Measurements from ENCODE around the gene RIN3. TPM values are rescaled to one million over a fixed set of nuclear protein-coding genes. Genes with fewer than 3 reads are reported as not detected.
"Not testable (repeated sequence)": the region's sequence is repeated elsewhere in the genome, so short reads cannot be mapped to it uniquely, and the experiment has no call there.

The RIN3 gene
- total RNA-seq, 2 donors from 2014 or later: 47.4 to 54.2 TPM

- Histone ChIP-seq H3K4me1 (ENCODE audit: control insufficient read depth in 1 of 2, low read depth in 2 of 2) (peaks cover 15 to 29% of the 10 kb centered on the region in 2 donors), H3K36me3 (no peaks in the 10 kb centered on the region), H3K27ac (no peak overlapping the region), H3K27me3 (replicated peaks; ENCODE audit: insufficient read depth) (no peaks in the 10 kb centered on the region), H3K9me3 (no peaks in the 10 kb centered on the region), H3K4me3 (no peak overlapping the region)
- DNase-seq (ENCODE audit: low spot score) (no peak), ATAC-seq (ENCODE audit: insufficient number of reproducible peaks, low FRiP score, low read depth) (no peak)
- no peak for TF ChIP-seq CTCF (IDR thresholded peaks at IDR 0.05)
Observed at GRCh38 chr14:92529903-92530302, 16.3 kb downstream of the RIN3 start.

DNA sequence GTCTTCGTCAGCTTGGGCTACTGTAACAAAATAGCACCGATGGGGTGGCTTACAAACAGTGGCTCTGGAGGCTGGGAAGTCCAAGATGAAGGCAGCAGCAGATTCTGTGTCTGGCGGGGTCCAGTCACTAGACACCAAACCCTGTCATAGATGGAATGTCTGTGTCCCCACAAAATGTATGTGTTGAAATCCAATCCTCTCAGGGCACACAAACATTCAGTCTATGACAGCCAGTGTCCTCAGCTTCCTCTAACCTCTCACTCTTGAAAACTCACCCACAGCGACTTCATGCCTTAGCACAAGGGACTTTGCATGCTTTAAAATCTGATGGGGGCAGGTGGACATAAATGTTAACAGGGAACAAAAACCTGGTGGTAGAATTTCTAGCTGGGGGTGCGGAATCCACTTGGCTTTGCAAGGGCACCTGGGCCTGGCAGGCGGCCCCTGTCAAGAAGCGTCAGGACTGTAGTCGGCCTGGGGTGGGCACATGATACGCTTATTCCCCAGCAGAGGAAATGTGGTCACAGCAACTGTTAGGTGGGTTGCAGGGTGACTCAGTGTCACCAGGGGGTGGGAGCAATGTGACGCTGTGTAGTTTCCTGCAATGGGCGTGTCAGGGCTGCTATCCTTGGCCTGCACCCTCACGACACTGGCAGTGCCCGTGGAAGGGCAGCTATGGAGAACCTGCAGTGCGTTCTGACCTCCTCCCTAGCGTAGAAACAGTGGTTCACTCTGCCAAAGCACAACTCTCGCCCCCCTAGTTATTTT is 17.7 kb downstream of the RIN3 start:
- TF ChIP-seq CTCF (IDR thresholded peaks at IDR 0.05): no peak
- Histone ChIP-seq H3K27me3 (replicated peaks; ENCODE audit: insufficient read depth) (no peaks in the 10 kb centered on the region), H3K27ac (no peak overlapping the region), H3K9me3 (no peaks in the 10 kb centered on the region), H3K36me3 (no peaks in the 10 kb centered on the region), H3K4me3 (no peak overlapping the region), H3K4me1 (ENCODE audit: control insufficient read depth in 1 of 2, low read depth in 2 of 2) (peaks cover 11 to 23% of the 10 kb centered on the region in 2 donors)
- DNase-seq (ENCODE audit: low spot score) (no peak), ATAC-seq (ENCODE audit: insufficient number of reproducible peaks, low FRiP score, low read depth) (no peak)

DNA sequence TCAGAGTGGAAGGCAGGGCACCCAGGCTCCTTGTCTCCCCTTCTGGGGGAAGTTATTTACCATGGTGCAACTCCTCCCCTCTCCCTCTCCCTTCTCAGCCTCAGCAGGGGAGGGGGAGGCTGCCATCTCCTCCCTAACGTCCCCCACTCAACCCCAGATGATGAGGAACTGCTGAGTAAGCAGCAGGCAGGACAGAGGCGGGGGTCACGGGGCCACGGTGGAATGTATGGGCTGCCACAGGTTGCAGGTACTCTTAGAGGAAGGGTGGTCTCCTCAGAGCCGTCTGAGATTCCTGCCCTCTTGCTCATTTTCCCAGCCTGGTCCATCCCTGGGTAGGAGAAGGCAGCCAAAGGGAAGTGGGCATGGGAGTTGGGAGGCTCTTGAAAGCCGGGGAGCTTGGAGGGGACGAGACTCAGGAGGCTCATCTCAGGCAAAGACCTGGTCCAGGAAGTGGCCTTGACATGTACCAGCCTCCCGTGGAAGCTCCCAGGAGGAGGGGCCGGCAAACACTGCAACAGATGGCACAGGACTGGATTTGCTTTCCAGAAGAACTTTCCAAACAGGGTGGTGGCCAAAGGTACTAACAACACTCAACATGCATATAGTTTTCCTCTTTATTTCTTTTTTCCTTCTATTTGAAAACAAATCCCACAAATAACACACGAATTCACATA is 19.0 kb downstream of the RIN3 start:
- no peaks in the 10 kb centered on the region for H3K36me3 ChIP-seq
- H3K4me3 ChIP-seq: no peak overlapping the region
- peaks cover 11 to 25% of the 10 kb centered on the region in 2 donors for H3K4me1 ChIP-seq (ENCODE audit: control insufficient read depth in 1 of 2, low read depth in 2 of 2)
- DNase-seq (ENCODE audit: low spot score) (no peak), ATAC-seq (ENCODE audit: insufficient number of reproducible peaks, low FRiP score, low read depth) (no peak)
- no peaks in the 10 kb centered on the region for H3K9me3 ChIP-seq
- H3K27me3 ChIP-seq (replicated peaks; ENCODE audit: insufficient read depth): no peaks in the 10 kb centered on the region
- TF ChIP-seq CTCF (IDR thresholded peaks at IDR 0.05): no peak
- peak overlapping the region in 1 of 2 donors; percentile 27 for H3K27ac ChIP-seq

- Histone ChIP-seq H3K4me3 (no peak overlapping the region), H3K4me1 (ENCODE audit: control insufficient read depth in 1 of 2, low read depth in 2 of 2) (peaks cover 25 to 41% of the 10 kb centered on the region in 2 donors), H3K9me3 (no peaks in the 10 kb centered on the region), H3K36me3 (no peaks in the 10 kb centered on the region), H3K27ac (peak overlapping the region in 1 of 2 donors; percentile 13), H3K27me3 (replicated peaks; ENCODE audit: insufficient read depth) (no peaks in the 10 kb centered on the region)
- no peak for DNase-seq (ENCODE audit: low spot score)
- ATAC-seq (ENCODE audit: insufficient number of reproducible peaks, low FRiP score, low read depth): no peak
- no peak for TF ChIP-seq CTCF (IDR thresholded peaks at IDR 0.05)
Observed at GRCh38 chr14:92534932-92535643, 21.5 kb downstream of the RIN3 start.

GRCh38 chr14:92536231-92536630 is 22.6 kb downstream of the RIN3 start:
- H3K36me3 ChIP-seq; H3K27me3 ChIP-seq (replicated peaks; ENCODE audit: insufficient read depth); H3K4me3 ChIP-seq; DNase-seq (ENCODE audit: low spot score); H3K9me3 ChIP-seq; ATAC-seq (ENCODE audit: insufficient number of reproducible peaks, low FRiP score, low read depth); H3K27ac ChIP-seq: not testable (repeated sequence)
- peaks cover 33 to 49% of the 10 kb centered on the region in 2 donors for H3K4me1 ChIP-seq (ENCODE audit: control insufficient read depth in 1 of 2, low read depth in 2 of 2)

All from thoracic aorta (tissue), 2 donors.